Esophagus muscularis mucosa (tissue), 3 donors: ENCODE results near the gene IL37.
"Not testable (repeated sequence)": the region's sequence is repeated elsewhere in the genome, so short reads cannot be mapped to it uniquely, and the experiment has no call there.

ENCODE experiments used
- POLR2A ChIP-seq: fragments of 450-650 bp; IDR thresholded peaks from one replicate; pipeline ENCODE4 v1.6.1; 2017; ENCODE audit warnings: antibody characterized with exemption, moderate library complexity, mild to moderate bottlenecking, low read depth
- POLR2AphosphoS5 ChIP-seq, 2 donors: sonication (generic); formaldehyde crosslinking; IDR thresholded peaks; one replicate each; pipeline ENCODE4 v1.6.1; 2017; ENCODE audit warnings: antibody characterized with exemption in 2 of 2
- TF ChIP-seq, protein P1 (sequence below), 3 experiments: fragments of 200-600 bp in 2 of 3; fragments of 450-650 bp in 1 of 3; sonication (generic) in 2 of 3; IDR thresholded peaks; one replicate each; pipeline ENCODE4 v1.5.1; 2017 to 2019; ENCODE audit warnings: antibody characterized with exemption in 3 of 3, mild to moderate bottlenecking in 2 of 3, moderate library complexity in 1 of 3

DNA sequence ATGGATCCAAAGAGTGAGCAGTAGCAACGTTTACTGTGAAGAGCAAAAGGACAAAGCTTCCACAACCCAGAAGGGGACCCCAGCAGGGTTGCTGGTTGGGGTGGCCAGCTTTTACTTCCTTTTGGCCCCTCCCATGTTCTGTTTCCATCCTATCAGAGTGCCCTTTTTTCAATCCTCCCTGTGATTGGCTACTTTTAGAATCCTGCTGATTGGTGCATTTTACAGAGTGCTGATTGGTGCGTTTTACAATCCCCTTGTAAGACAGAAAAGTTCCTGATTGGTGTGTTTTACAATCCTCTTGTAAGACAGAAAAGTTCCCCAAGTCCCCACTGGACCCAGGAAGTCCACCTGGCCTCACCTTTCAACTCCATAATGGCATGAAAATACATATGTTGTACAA, 2.4 kb upstream of the IL37 start:
- TF ChIP-seq POLR2AphosphoS5 (IDR thresholded peaks at IDR 0.05); POLR2A: not testable (repeated sequence)
- TF ChIP-seq, protein P1, sequence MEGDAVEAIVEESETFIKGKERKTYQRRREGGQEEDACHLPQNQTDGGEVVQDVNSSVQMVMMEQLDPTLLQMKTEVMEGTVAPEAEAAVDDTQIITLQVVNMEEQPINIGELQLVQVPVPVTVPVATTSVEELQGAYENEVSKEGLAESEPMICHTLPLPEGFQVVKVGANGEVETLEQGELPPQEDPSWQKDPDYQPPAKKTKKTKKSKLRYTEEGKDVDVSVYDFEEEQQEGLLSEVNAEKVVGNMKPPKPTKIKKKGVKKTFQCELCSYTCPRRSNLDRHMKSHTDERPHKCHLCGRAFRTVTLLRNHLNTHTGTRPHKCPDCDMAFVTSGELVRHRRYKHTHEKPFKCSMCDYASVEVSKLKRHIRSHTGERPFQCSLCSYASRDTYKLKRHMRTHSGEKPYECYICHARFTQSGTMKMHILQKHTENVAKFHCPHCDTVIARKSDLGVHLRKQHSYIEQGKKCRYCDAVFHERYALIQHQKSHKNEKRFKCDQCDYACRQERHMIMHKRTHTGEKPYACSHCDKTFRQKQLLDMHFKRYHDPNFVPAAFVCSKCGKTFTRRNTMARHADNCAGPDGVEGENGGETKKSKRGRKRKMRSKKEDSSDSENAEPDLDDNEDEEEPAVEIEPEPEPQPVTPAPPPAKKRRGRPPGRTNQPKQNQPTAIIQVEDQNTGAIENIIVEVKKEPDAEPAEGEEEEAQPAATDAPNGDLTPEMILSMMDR (IDR thresholded peaks at IDR 0.05) = not testable (repeated sequence)
